Posterior vena cava (tissue), 2 donors: ENCODE data around the gene TUBGCP5. TPM values are rescaled to one million over a fixed set of nuclear protein-coding genes. Genes with fewer than 3 reads are reported as not detected.
A peak's percentile ranks its signal among the peaks of the same experiment; 100 is the strongest.

Experiments
- DNase-seq: peaks from one replicate; pipeline ENCODE4 v3.0.0-alpha.2; 2020; ENCODE audit warnings: low spot score
- intact Hi-C, 2 donors: fragments of 100-400 bp; cut with DNase I; formaldehyde crosslinking; loops; one replicate each; pipeline versions ENCODE4 v1.14.1 to v1.14.2; 2022 to 2023
- total RNA-seq, 2 donors: library from RNA; stranded (reverse); fragmentation: NEBNext Ultra II Directional; extraction: Animal tissue kit (Norgen Biotek cat#: 25700); gene quantifications; one replicate each; pipeline ENCODE4 v1.2.1, GENCODE V29; 2021
- donor health status: DM: yes; HTN: yes; CAD: no.
- donor health status: DM: yes; HTN: yes; CAD: no.

Gene TUBGCP5
- total RNA-seq, 2 donors from 2014 or later, result 13.6 to 16.6 TPM

- intact Hi-C loops, result no loop called here
Measured at GRCh38 chr15:22958487-22959280, 80.7 kb downstream of the TUBGCP5 start.

GRCh38 chr15:22956978-22957260 is 82.5 kb downstream of the TUBGCP5 start:
- DNase-seq, result no peak
- intact Hi-C loops, result no loop called here

More at GRCh38 chr15:22958487-22959280, 80.7 kb downstream of the TUBGCP5 start:
- peak; percentile 50 for DNase-seq

GRCh38 chr15:22956257-22956977 is 83.0 kb downstream of the TUBGCP5 start:
- DNase-seq, result peak; percentile 81
- intact Hi-C loops, result no loop called here

- peak; percentile 71 for DNase-seq
- intact Hi-C loops, result no loop called here
Measured at GRCh38 chr15:22955544-22956119, 83.7 kb downstream of the TUBGCP5 start.

- intact Hi-C loops, result no loop called here
- DNase-seq, result peak; percentile 67
Measured at GRCh38 chr15:22954798-22955543, 84.4 kb downstream of the TUBGCP5 start.

GRCh38 chr15:22954326-22954725 is 85.0 kb downstream of the TUBGCP5 start:
- intact Hi-C loops, result no loop called here
- DNase-seq, result no peak

- DNase-seq, result peak; percentile 76
- intact Hi-C loops, result no loop called here
Measured at GRCh38 chr15:22952796-22953579, 86.4 kb downstream of the TUBGCP5 start.

GRCh38 chr15:22951381-22952280 is 87.7 kb downstream of the TUBGCP5 start:
- peak; percentile 74 for DNase-seq
- intact Hi-C loops, result no loop called here

- intact Hi-C loops, result no loop called here
- no peak for DNase-seq
Measured at GRCh38 chr15:22951031-22951380, 88.4 kb downstream of the TUBGCP5 start.

GRCh38 chr15:22950256-22950990 is 88.9 kb downstream of the TUBGCP5 start:
- intact Hi-C loops, result no loop called here
- no peak for DNase-seq

Other genes with a start within 250 kb of the TUBGCP5 start
- gene NIPA2, start 200.9 kb downstream of the TUBGCP5 start, total RNA-seq, result 10 to 100 TPM; 26.9 to 27.9 TPM
- 100 to 1,000 TPM; 116 to 119 TPM for gene CYFIP1, start 59.2 kb downstream of the TUBGCP5 start, total RNA-seq
- gene GOLGA6L1, start 97.3 kb upstream of the TUBGCP5 start, total RNA-seq, result not detected